ENCODE results near the gene TLR10. TPM values are rescaled to one million over a fixed set of nuclear protein-coding genes. Genes with fewer than 3 reads are reported as not detected.
A peak's percentile ranks its signal among the peaks of the same experiment; 100 is the strongest.

Gene TLR10
- total and polyA plus RNA-seq, 5 donors from 2014 or later = 0.20 to 0.44 (median 0.31) TPM; not detected in 2

- peaks cover 0 to 11% (median 4%) of the 10 kb centered on the region in 4 donors for H3K4me1 Mint-ChIP-seq
- peaks cover 8% of the 10 kb centered on the region for H3K27me3 Mint-ChIP-seq
- ATAC-seq (ENCODE audit: low read depth in 2 of 2) (no peak), DNase-seq (no peak)
- no peaks in the 10 kb centered on the region for H3K36me3 Mint-ChIP-seq
- H3K4me1 ChIP-seq (ENCODE audit: control insufficient read depth, insufficient read depth, low read length, poor library complexity, severe bottlenecking) = no peaks in the 10 kb centered on the region
- H3K36me3 ChIP-seq (ENCODE audit: control insufficient read depth, insufficient read depth, low read length) = no peaks in the 10 kb centered on the region
- no peak overlapping the region for H3K4me3 ChIP-seq (ENCODE audit: low read depth, low read length)
- no peak overlapping the region for H3K27ac ChIP-seq (ENCODE audit: insufficient read depth, low read length, poor library complexity, severe bottlenecking)
- no peaks in the 10 kb centered on the region for H3K9me3 ChIP-seq (ENCODE audit: control insufficient read depth in 2 of 2, low read length in 2 of 2)
- H3K27me3 ChIP-seq (ENCODE audit: control insufficient read depth, insufficient read depth, low read length) = no peaks in the 10 kb centered on the region
- H3K4me3 Mint-ChIP-seq = no peak overlapping the region
- H3K27ac Mint-ChIP-seq = peak overlapping the region in 1 of 3 donors; percentile 16
- no peaks in the 10 kb centered on the region for H3K9me3 Mint-ChIP-seq
Measured at GRCh38 chr4:38724475-38724808, 58.3 kb downstream of the TLR10 start.

GRCh38 chr4:38723726-38724474, 58.9 kb downstream of the TLR10 start:
- Histone ChIP-seq H3K4me1 (ENCODE audit: control insufficient read depth, insufficient read depth, low read length, poor library complexity, severe bottlenecking) (no peaks in the 10 kb centered on the region), H3K27ac (ENCODE audit: insufficient read depth, low read length, poor library complexity, severe bottlenecking) (no peak overlapping the region), H3K4me3 (ENCODE audit: low read depth, low read length) (no peak overlapping the region), H3K9me3 (ENCODE audit: control insufficient read depth in 2 of 2, low read length in 2 of 2) (no peaks in the 10 kb centered on the region), H3K27me3 (ENCODE audit: control insufficient read depth, insufficient read depth, low read length) (no peaks in the 10 kb centered on the region), H3K36me3 (ENCODE audit: control insufficient read depth, insufficient read depth, low read length) (no peaks in the 10 kb centered on the region)
- Mint-ChIP-seq H3K9me3 (no peaks in the 10 kb centered on the region), H3K4me3 (no peak overlapping the region), H3K4me1 (peaks cover 0 to 9% (median 2%) of the 10 kb centered on the region in 4 donors), H3K27ac (peak overlapping the region in 1 of 3 donors; percentile 16), H3K27me3 (peaks cover 3% of the 10 kb centered on the region), H3K36me3 (no peaks in the 10 kb centered on the region)
- DNase-seq (no peak), ATAC-seq (ENCODE audit: low read depth in 2 of 2) (no peak)

GRCh38 chr4:38723114-38723513, 59.7 kb downstream of the TLR10 start:
- peaks cover 0 to 5% (median under 1%) of the 10 kb centered on the region in 4 donors for H3K4me1 Mint-ChIP-seq
- Histone ChIP-seq H3K27ac (ENCODE audit: insufficient read depth, low read length, poor library complexity, severe bottlenecking) (no peak overlapping the region), H3K27me3 (ENCODE audit: control insufficient read depth, insufficient read depth, low read length) (no peaks in the 10 kb centered on the region), H3K36me3 (ENCODE audit: control insufficient read depth, insufficient read depth, low read length) (no peaks in the 10 kb centered on the region), H3K9me3 (ENCODE audit: control insufficient read depth in 2 of 2, low read length in 2 of 2) (no peaks in the 10 kb centered on the region), H3K4me3 (ENCODE audit: low read depth, low read length) (no peak overlapping the region), H3K4me1 (ENCODE audit: control insufficient read depth, insufficient read depth, low read length, poor library complexity, severe bottlenecking) (no peaks in the 10 kb centered on the region)
- H3K27me3 Mint-ChIP-seq = no peaks in the 10 kb centered on the region
- no peaks in the 10 kb centered on the region for H3K9me3 Mint-ChIP-seq
- no peak for ATAC-seq (ENCODE audit: low read depth in 2 of 2)
- peak overlapping the region in 1 of 3 donors; percentile 46 for H3K27ac Mint-ChIP-seq
- DNase-seq = no peak
- H3K4me3 Mint-ChIP-seq = no peak overlapping the region
- H3K36me3 Mint-ChIP-seq = no peaks in the 10 kb centered on the region

Other genes with a start within 250 kb of the TLR10 start
- gene KLF3, start 118.8 kb downstream of the TLR10 start, total RNA-seq = 126 TPM
- 10 to 100 TPM; 74.9 to 89.6 (median 83.7) TPM for gene KLF3, start 118.8 kb downstream of the TLR10 start, polyA plus RNA-seq
- gene TLR1, start 21.8 kb upstream of the TLR10 start, total RNA-seq = 9.8 TPM
- 10 to 100 TPM in 1 of 4 donors, 1 to 10 TPM in 3; 6.1 to 13.3 (median 7.7) TPM for gene TLR1, start 21.8 kb upstream of the TLR10 start, polyA plus RNA-seq
- 2.2 TPM for gene TLR6, start 73.8 kb upstream of the TLR10 start, total RNA-seq
- 1 to 10 TPM in 1 of 4 donors, under 1 TPM in 3; 0.39 to 2.3 (median 0.82) TPM for gene TLR6, start 73.8 kb upstream of the TLR10 start, polyA plus RNA-seq
- not detected for gene FAM114A1, start 84.8 kb upstream of the TLR10 start, total RNA-seq
- gene FAM114A1, start 84.8 kb upstream of the TLR10 start, polyA plus RNA-seq = not detected
- gene TMEM156, start 249.4 kb upstream of the TLR10 start, total RNA-seq = 14.2 TPM
- 10 to 100 TPM in 3 of 4 donors, 1 to 10 TPM in 1; 8.4 to 24.3 (median 22.8) TPM for gene TMEM156, start 249.4 kb upstream of the TLR10 start, polyA plus RNA-seq

Measured in CD4-positive, CD25-positive, alpha-beta regulatory T cell (primary cell).